CD4-positive, alpha-beta T cell treated with Interleukin-2 at 100 ng/mL for 4 hours (primary cell): ENCODE data around the gene CALN1.
"Not testable (repeated sequence)": the region's sequence is repeated elsewhere in the genome, so short reads cannot be mapped to it uniquely, and the experiment has no call there.

Source experiments
- DNase-seq: peaks from one replicate; pipeline ENCODE4 v3.0.0-alpha.2; 2020; ENCODE audit warnings: low spot score

Gene CALN1

GRCh38 chr7:71737931-71738540, 674.1 kb downstream of the CALN1 start:
- DNase-seq: not testable (repeated sequence)

DNA sequence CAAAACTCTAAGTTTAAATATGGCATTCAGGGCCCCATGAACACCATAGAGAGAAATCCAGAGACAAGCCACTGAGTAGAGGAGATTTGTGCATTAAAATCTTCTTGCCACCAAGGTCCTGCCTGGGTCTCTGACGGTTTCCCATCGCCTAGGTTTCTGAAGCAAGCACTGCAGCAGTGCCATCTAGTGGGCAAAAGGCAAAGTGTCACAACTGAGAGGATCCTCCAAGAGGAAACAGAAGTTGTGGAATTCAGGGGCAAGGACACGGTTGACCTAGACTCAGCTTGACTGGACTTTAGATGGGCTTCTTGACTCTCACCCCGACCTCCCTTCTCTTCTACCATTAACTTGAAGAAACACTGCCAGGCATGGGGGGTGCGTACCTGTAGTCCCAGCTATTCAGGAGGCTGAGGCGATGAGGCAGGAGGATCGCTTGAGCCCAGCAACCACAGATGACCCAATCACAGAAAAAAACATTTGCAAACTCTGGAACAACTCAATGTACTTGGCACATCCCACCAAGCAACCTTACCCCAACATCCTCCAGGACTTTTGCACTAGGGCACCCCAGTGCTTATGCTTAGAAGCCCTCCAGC, 676.1 kb downstream of the CALN1 start:
- peak; percentile 25 for DNase-seq

DNA sequence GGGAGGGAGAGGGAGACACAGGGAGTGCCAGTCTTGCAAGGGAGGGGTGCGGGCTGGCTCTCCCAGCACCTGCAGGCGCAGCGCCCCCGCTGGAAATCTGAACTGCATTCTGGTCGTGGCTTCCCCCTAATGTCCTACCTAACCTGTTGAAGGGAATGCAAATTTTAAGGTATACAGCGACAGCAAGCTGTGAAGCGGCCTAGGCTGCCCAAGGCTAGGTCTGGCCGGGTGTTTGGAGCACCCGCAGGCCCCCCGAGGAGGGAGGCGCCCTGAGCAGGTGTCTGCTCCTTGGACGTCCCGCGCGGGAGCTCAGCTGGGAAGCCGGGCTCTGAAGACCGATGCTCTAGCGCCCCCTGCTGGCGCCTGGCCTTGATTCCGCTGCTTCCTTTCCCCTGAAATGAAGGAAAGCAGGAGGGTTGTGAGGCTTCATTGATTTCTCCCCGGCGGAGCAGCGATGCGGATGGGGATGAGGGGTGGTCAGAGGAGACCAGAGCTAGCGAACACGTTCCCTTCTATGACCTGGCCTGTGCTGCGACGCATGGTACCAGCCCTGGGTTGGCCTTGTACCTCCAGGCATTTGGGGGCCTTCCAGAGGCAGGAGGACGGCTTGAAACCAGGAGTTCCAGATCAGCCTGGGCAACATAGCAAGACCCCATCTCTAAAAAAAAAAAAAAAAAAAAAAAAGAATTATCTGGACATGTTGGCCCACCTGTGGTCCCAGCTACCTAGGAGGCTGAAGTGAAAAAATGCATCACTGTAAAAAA, 678.8 kb downstream of the CALN1 start:
- peak; percentile 27 for DNase-seq

GRCh38 chr7:71731740-71732139, 680.4 kb downstream of the CALN1 start:
- DNase-seq: no peak
